A673 (cell line): ENCODE data around the gene KMT2C. TPM values are rescaled to one million over a fixed set of nuclear protein-coding genes. Genes with fewer than 3 reads are reported as not detected.
A peak's percentile ranks its signal among the peaks of the same experiment; 100 is the strongest.
"Not testable (repeated sequence)": the region's sequence is repeated elsewhere in the genome, so short reads cannot be mapped to it uniquely, and the experiment has no call there.

ENCODE experiments used
- BruUV-seq: library from RNA; stranded (reverse); fragments of 400-500 nt; replicated peaks from 2 replicates; lab custom pipeline; 2021; lab: Mats Ljungman, UMichigan
- CTCF ChIA-PET: fragments of 300-600 bp; sonication (Branson Sonifier 250); formaldehyde crosslinking; loops from one replicate; lab custom pipeline; 2022; ENCODE audit warnings: antibody characterized with exemption; lab: Charles Lee
- POLR2A ChIA-PET: fragments of 300-600 bp; sonication (Branson Sonifier 250); formaldehyde crosslinking; loops from one replicate; lab custom pipeline; 2022; ENCODE audit warnings: antibody characterized with exemption; ENCODE audit not compliant: low non-redundant PET; lab: Charles Lee
- DNase-seq: peaks from one replicate; pipeline ENCODE4 v3.0.0-alpha.2; 2015; ENCODE audit warnings: low spot score
- H3K27ac ChIP-seq: fragments of 200-600 bp; sonication (generic); 2 replicates; pipeline ENCODE4 v1.5.1; 2016; ENCODE audit warnings: mixed run types, low read depth, mild to moderate bottlenecking, mixed read lengths, antibody characterized with exemption, low read length; ENCODE audit not compliant: poor library complexity, severe bottlenecking
- H3K27me3 ChIP-seq: fragments of 200-600 bp; sonication (generic); replicated peaks from 2 replicates; pipeline ENCODE4 v1.6.1; 2017; ENCODE audit warnings: mixed run types, low read depth, mild to moderate bottlenecking, mixed read lengths, antibody characterized with exemption, low read length; ENCODE audit not compliant: insufficient read depth, poor library complexity
- H3K36me3 ChIP-seq: fragments of 200-600 bp; sonication (generic); 2 replicates; pipeline ENCODE4 v1.6.1; 2016; ENCODE audit warnings: mixed run types, mild to moderate bottlenecking, mixed read lengths, antibody characterized with exemption, low read length; ENCODE audit not compliant: insufficient read depth, poor library complexity, severe bottlenecking
- H3K4me1 ChIP-seq: fragments of 200-600 bp; sonication (generic); 2 replicates; pipeline ENCODE4 v1.6.1; 2017; ENCODE audit warnings: mixed run types, mild to moderate bottlenecking, mixed read lengths, antibody characterized with exemption, low read length; ENCODE audit not compliant: insufficient read depth, poor library complexity, severe bottlenecking
- H3K4me3 ChIP-seq: fragments of 200-600 bp; sonication (generic); 2 replicates; pipeline ENCODE4 v1.5.1; 2016; ENCODE audit warnings: low read depth, mixed run types, mild to moderate bottlenecking, mixed read lengths, low read length; ENCODE audit not compliant: poor library complexity, severe bottlenecking
- H3K9me3 ChIP-seq: fragments of 200-600 bp; sonication (generic); 2 replicates; pipeline ENCODE4 v1.6.1; 2016; ENCODE audit warnings: mixed run types, low read depth, mild to moderate bottlenecking, mixed read lengths, antibody characterized with exemption, low read length; ENCODE audit not compliant: poor library complexity, severe bottlenecking
- CTCF ChIP-seq: fragments of 300-800, 200-600 bp; sonication (generic); conservative IDR thresholded peaks from 2 replicates; pipeline ENCODE4 v1.5.1; 2017; ENCODE audit warnings: low read depth, mild to moderate bottlenecking, antibody characterized with exemption, low read length, moderate library complexity, mixed read lengths
- EZH2 ChIP-seq: fragments of 200-600 bp; sonication (generic); IDR thresholded peaks from 2 replicates; pipeline ENCODE4 v1.6.1; 2017; ENCODE audit warnings: borderline replicate concordance, low read depth, mild to moderate bottlenecking, mixed read lengths, antibody characterized with exemption, low read length; ENCODE audit not compliant: poor library complexity, severe bottlenecking
- intact Hi-C: fragments of 100-400 bp; cut with micrococcal nuclease; formaldehyde crosslinking; loops from one replicate; pipeline ENCODE4 v1.10.0; 2022; ENCODE audit not compliant: unreplicated experiment
- total RNA-seq: library from RNA; stranded (reverse); gene quantifications from 2 replicates; pipeline ENCODE4 v1.2.3, GENCODE V29; 2021

The KMT2C gene
- total RNA-seq, 1 experiment from 2014 or later, result 52.9 TPM

- H3K4me3 ChIP-seq, H3K9me3 ChIP-seq, POLR2A ChIA-PET, H3K27ac ChIP-seq, CTCF ChIA-PET, BruUV-seq, H3K27me3 ChIP-seq, DNase-seq, intact Hi-C loops, H3K4me1 ChIP-seq, H3K36me3 ChIP-seq: not testable (repeated sequence)
Observed at GRCh38 chr7:152204417-152204816, 231.4 kb downstream of the KMT2C start.

- CTCF ChIA-PET, result no interaction called here
- no peak overlapping the region for H3K27ac ChIP-seq
- TF ChIP-seq EZH2 (no peak), CTCF (no peak)
Observed at GRCh38 chr7:152203095-152203494, 232.7 kb downstream of the KMT2C start.

GRCh38 chr7:152202056-152202455 lies 233.7 kb downstream of the KMT2C start:
- peak; percentile 19 for DNase-seq
- Histone ChIP-seq H3K27me3 (no peaks in the 10 kb centered on the region), H3K9me3 (no peaks in the 10 kb centered on the region), H3K4me3 (no peak overlapping the region), H3K36me3 (peaks cover 13% of the 10 kb centered on the region), H3K4me1 (no peaks in the 10 kb centered on the region), H3K27ac (no peak overlapping the region)
- CTCF ChIA-PET, result no interaction called here
- TF ChIP-seq CTCF (no peak), EZH2 (no peak)
- BruUV-seq, result no TSS peak
- intact Hi-C loops, result no loop called here
- POLR2A ChIA-PET, result no interaction called here

More at GRCh38 chr7:152203095-152203494, 232.7 kb downstream of the KMT2C start:
- POLR2A ChIA-PET, result no interaction called here
- Histone ChIP-seq H3K36me3 (peaks cover 13% of the 10 kb centered on the region), H3K4me3 (no peak overlapping the region), H3K9me3 (no peaks in the 10 kb centered on the region), H3K4me1 (no peaks in the 10 kb centered on the region), H3K27me3 (no peaks in the 10 kb centered on the region)
- no TSS peak for BruUV-seq
- intact Hi-C loops, result no loop called here
- no peak for DNase-seq

- no peaks in the 10 kb centered on the region for H3K9me3 ChIP-seq
- POLR2A ChIA-PET, result no interaction called here
- no peak overlapping the region for H3K27ac ChIP-seq
- intact Hi-C loops, result no loop called here
- no peak overlapping the region for H3K4me3 ChIP-seq
- no peaks in the 10 kb centered on the region for H3K4me1 ChIP-seq
- TF ChIP-seq CTCF (no peak), EZH2 (no peak)
- peaks cover 13% of the 10 kb centered on the region for H3K36me3 ChIP-seq
- H3K27me3 ChIP-seq, result no peaks in the 10 kb centered on the region
- no TSS peak for BruUV-seq
- no peak for DNase-seq
- CTCF ChIA-PET, result no interaction called here
Observed at GRCh38 chr7:152200395-152200794, 235.4 kb downstream of the KMT2C start.
